Naive thymus-derived CD4-positive, alpha-beta T cell (primary cell): ENCODE measurements around the gene CFAP91. TPM values are rescaled to one million over a fixed set of nuclear protein-coding genes. Genes with fewer than 3 reads are reported as not detected.

ENCODE experiments used
- ATAC-seq: fragments of 150-1000 bp; cut with Tn5 transposase; 2 replicates; pipeline ENCODE4 v1.10.0; 2021; ENCODE audit warnings: mild to moderate bottlenecking, moderate library complexity
- CTCF ChIA-PET: fragments of 350-600 bp; sonication (Branson Sonifier 250); formaldehyde crosslinking; loops from one replicate; lab custom pipeline; 2021; ENCODE audit warnings: antibody characterized with exemption; lab: Charles Lee
- POLR2A ChIA-PET: fragments of 350-600 bp; sonication (Branson Sonifier 250); formaldehyde crosslinking; loops from one replicate; lab custom pipeline; 2021; ENCODE audit warnings: antibody characterized with exemption, inconsistent platforms; lab: Charles Lee
- DNase-seq, 9 donors: peaks; one replicate each; pipeline versions ENCODE4 v3.0.0 to v3.0.0-alpha.2; 2020 to 2022; ENCODE audit warnings: mixed read lengths in 1 of 9
- H3K27ac ChIP-seq: one replicate; pipeline ENCODE4 v1.7.0; 2013; ENCODE audit warnings: mild to moderate bottlenecking, low read depth, low read length, moderate library complexity
- H3K27me3 ChIP-seq, 2 donors: one replicate each; pipeline ENCODE4 v1.7.0; 2013; ENCODE audit warnings: low read length in 2 of 2, mild to moderate bottlenecking in 2 of 2, moderate library complexity in 2 of 2; ENCODE audit not compliant: control insufficient read depth in 2 of 2, insufficient read depth in 2 of 2
- H3K36me3 ChIP-seq, 3 experiments: 1 replicate in 2 of 3; 2 replicates in 1 of 3; pipeline ENCODE4 v1.7.0; 2013; ENCODE audit warnings: low read length in 3 of 3, mild to moderate bottlenecking in 3 of 3, moderate library complexity in 1 of 3; ENCODE audit not compliant: insufficient read depth in 3 of 3, control insufficient read depth in 2 of 3
- H3K4me1 ChIP-seq, 2 donors: one replicate each; pipeline ENCODE4 v1.7.0; 2013; ENCODE audit warnings: low read length in 2 of 2, mild to moderate bottlenecking in 2 of 2, moderate library complexity in 1 of 2; ENCODE audit not compliant: control insufficient read depth in 2 of 2, insufficient read depth in 2 of 2
- H3K4me3 ChIP-seq: 2 replicates; pipeline ENCODE4 v1.7.0; 2013; ENCODE audit warnings: mild to moderate bottlenecking, low read length
- H3K9me3 ChIP-seq, 3 experiments: 1 replicate in 2 of 3; 2 replicates in 1 of 3; pipeline ENCODE4 v1.7.0; 2013; ENCODE audit warnings: low read length in 3 of 3; ENCODE audit not compliant: control insufficient read depth in 2 of 3
- H3K27ac Mint-ChIP-seq, 9 donors: one replicate each; pipeline ENCODE4 v1.8.0; 2020 to 2022; ENCODE audit warnings: mixed read lengths in 9 of 9, mild to moderate bottlenecking in 8 of 9, moderate library complexity in 5 of 9, inconsistent platforms in 2 of 9
- H3K27me3 Mint-ChIP-seq, 5 donors: one replicate each; pipeline ENCODE4 v1.8.0; 2021 to 2022; ENCODE audit warnings: mixed read lengths in 5 of 5, mild to moderate bottlenecking in 1 of 5
- H3K36me3 Mint-ChIP-seq, 5 donors: one replicate each; pipeline ENCODE4 v1.8.0; 2020 to 2022; ENCODE audit warnings: mixed read lengths in 5 of 5, mild to moderate bottlenecking in 3 of 5, inconsistent platforms in 1 of 5
- H3K4me1 Mint-ChIP-seq, 7 donors: one replicate each; pipeline ENCODE4 v1.8.0; 2020 to 2022; ENCODE audit warnings: mixed read lengths in 7 of 7, mild to moderate bottlenecking in 3 of 7, inconsistent platforms in 1 of 7
- H3K4me3 Mint-ChIP-seq, 10 donors: one replicate each; pipeline ENCODE4 v1.8.0; 2020 to 2022; ENCODE audit warnings: mild to moderate bottlenecking in 10 of 10, mixed read lengths in 10 of 10, moderate library complexity in 6 of 10, inconsistent platforms in 2 of 10
- H3K9me3 Mint-ChIP-seq, 11 donors: one replicate each; pipeline ENCODE4 v1.8.0; 2020 to 2022; ENCODE audit warnings: mixed read lengths in 11 of 11, mild to moderate bottlenecking in 4 of 11, inconsistent platforms in 1 of 11, moderate library complexity in 1 of 11
- intact Hi-C, 2 donors: fragments of 100-400 bp; cut with micrococcal nuclease; formaldehyde crosslinking; loops; one replicate each; pipeline ENCODE4 v1.15.1; 2023
- polyA plus RNA-seq, 2 donors: library from polyadenylated mRNA; unstranded; fragments of 300-500 nt; fragmentation: Illumina TruSeq; gene quantifications; one replicate each; pipeline ENCODE4 v1.2.3, GENCODE V29; 2021
- total RNA-seq, 6 experiments: library from RNA in 5 of 6; stranded (reverse) in 5 of 6; gene quantifications; 1 replicate in 5 of 6; 2 replicates in 1 of 6; pipeline ENCODE4 v1.2.3 and lab custom pipeline; 2021 to 2026

Gene CFAP91
- total and polyA plus RNA-seq, 7 experiments from 2014 or later, result 0.13 to 0.32 (median 0.17) TPM; not detected in 4

- Mint-ChIP-seq H3K36me3 (peaks cover 0 to 9% (median 0%) of the 10 kb centered on the region in 5 donors), H3K9me3 (peaks cover 0 to 6% (median 0%) of the 10 kb centered on the region in 11 donors), H3K27me3 (peaks cover 0 to 26% (median 3%) of the 10 kb centered on the region in 5 donors), H3K4me3 (peak overlapping the region in 6 of 10 donors; percentile 8 to 59 (median 36)), H3K4me1 (peaks cover 16 to 38% (median 30%) of the 10 kb centered on the region in 7 donors), H3K27ac (peak overlapping the region in 4 of 9 donors; percentile 23 to 84 (median 38))
- DNase-seq (no peak), ATAC-seq (no peak)
- H3K4me1 ChIP-seq, result peaks cover 0 to 13% of the 10 kb centered on the region in 2 donors
- ChIA-PET POLR2A (interaction anchor here (0.5 to 0.9 kb wide), 2 partner anchors 21 to 206 kb away, joined by 3 read pairs; no protein-coding TSS in a partner anchor), CTCF (no interaction called here)
- no peak overlapping the region for H3K4me3 ChIP-seq
- no peaks in the 10 kb centered on the region for H3K9me3 ChIP-seq
- H3K27ac ChIP-seq, result no peak overlapping the region
- H3K36me3 ChIP-seq, result no peaks in the 10 kb centered on the region
- no peaks in the 10 kb centered on the region for H3K27me3 ChIP-seq
- intact Hi-C loops, result loop anchor here in 1 of 2 donors (1.0 to 10.0 kb wide), 2 partner anchors 24 to 644 kb away; partner anchors contain the start of genes COX17 and LRRC58
These were observed 1.7 kb upstream of the CFAP91 start for GRCh38 chr3:119700920-119701734.

- POLR2A ChIA-PET, result no interaction called here
- DNase-seq (no peak), ATAC-seq (no peak)
- CTCF ChIA-PET, result no interaction called here
- peaks cover 0 to 9% (median 0%) of the 10 kb centered on the region in 5 donors for H3K36me3 Mint-ChIP-seq
- H3K9me3 ChIP-seq, result no peaks in the 10 kb centered on the region
- H3K27me3 Mint-ChIP-seq, result peaks cover 0 to 35% (median 3%) of the 10 kb centered on the region in 5 donors
- H3K4me1 Mint-ChIP-seq, result peaks cover 16 to 36% (median 30%) of the 10 kb centered on the region in 7 donors
- H3K36me3 ChIP-seq, result no peaks in the 10 kb centered on the region
- intact Hi-C loops, result loop anchor here (1.0 to 10.0 kb wide), 5 partner anchors 27 to 641 kb away; partner anchors contain the start of genes B4GALT4 (in 1 of the 2), COX17 (in 1 of the 2), GSK3B (in 1 of the 2) and LRRC58 (in 1 of the 2)
- H3K4me1 ChIP-seq, result peaks cover 0 to 13% of the 10 kb centered on the region in 2 donors
- no peak overlapping the region for H3K27ac ChIP-seq
- peaks cover 0 to 6% (median 0%) of the 10 kb centered on the region in 11 donors for H3K9me3 Mint-ChIP-seq
- H3K27ac Mint-ChIP-seq, result peak overlapping the region in 4 of 9 donors; percentile 15 to 45 (median 38)
- H3K27me3 ChIP-seq, result no peaks in the 10 kb centered on the region
- H3K4me3 Mint-ChIP-seq, result peak overlapping the region; percentile 67 to 87 (median 82)
- H3K4me3 ChIP-seq, result no peak overlapping the region
These were observed 1.2 kb downstream of the CFAP91 start for GRCh38 chr3:119703820-119704531.

DNA sequence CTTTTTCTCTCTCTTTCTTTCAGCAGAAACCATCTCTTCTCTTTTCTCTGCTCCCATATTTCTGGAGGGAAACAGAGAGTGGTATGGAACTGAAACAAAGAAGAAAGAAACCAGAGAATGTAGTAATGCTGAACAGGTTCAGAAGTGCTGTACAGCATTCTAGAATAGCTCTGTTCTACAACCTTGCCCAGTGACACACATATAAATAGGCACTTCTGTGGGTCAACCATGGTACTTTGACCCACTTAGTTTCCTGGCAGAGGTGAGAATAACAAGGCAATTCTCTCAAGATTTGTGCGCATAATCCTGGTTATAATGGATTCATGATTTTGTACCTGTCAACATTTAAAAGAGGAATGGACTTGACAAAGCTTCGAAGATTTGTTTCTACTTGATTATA, 12.3 kb downstream of the CFAP91 start:
- ATAC-seq, result no peak
- Histone ChIP-seq H3K27ac (no peak overlapping the region), H3K4me3 (no peak overlapping the region), H3K4me1 (no peaks in the 10 kb centered on the region), H3K36me3 (no peaks in the 10 kb centered on the region), H3K27me3 (no peaks in the 10 kb centered on the region), H3K9me3 (no peaks in the 10 kb centered on the region)
- DNase-seq, result no peak
- CTCF ChIA-PET, result no interaction called here
- H3K27me3 Mint-ChIP-seq, result peaks cover 0 to 9% (median 0%) of the 10 kb centered on the region in 5 donors
- no peaks in the 10 kb centered on the region for H3K36me3 Mint-ChIP-seq
- intact Hi-C loops, result no loop called here
- POLR2A ChIA-PET, result interaction anchor here (1.2 kb wide), 1 partner anchor 8 kb away, joined by 4 read pairs; no protein-coding TSS in a partner anchor
- H3K4me3 Mint-ChIP-seq, result no peak overlapping the region
- no peaks in the 10 kb centered on the region for H3K4me1 Mint-ChIP-seq
- no peaks in the 10 kb centered on the region for H3K9me3 Mint-ChIP-seq
- H3K27ac Mint-ChIP-seq, result no peak overlapping the region

GRCh38 chr3:119716998-119717397, 14.2 kb downstream of the CFAP91 start:
- no peak overlapping the region for H3K4me3 Mint-ChIP-seq
- Histone ChIP-seq H3K27me3 (no peaks in the 10 kb centered on the region), H3K27ac (no peak overlapping the region), H3K9me3 (no peaks in the 10 kb centered on the region), H3K4me3 (no peak overlapping the region), H3K4me1 (no peaks in the 10 kb centered on the region), H3K36me3 (no peaks in the 10 kb centered on the region)
- no peaks in the 10 kb centered on the region for H3K4me1 Mint-ChIP-seq
- DNase-seq, result no peak
- POLR2A ChIA-PET, result no interaction called here
- CTCF ChIA-PET, result no interaction called here
- ATAC-seq, result no peak
- no peak overlapping the region for H3K27ac Mint-ChIP-seq
- no peaks in the 10 kb centered on the region for H3K9me3 Mint-ChIP-seq
- peaks cover 0 to 15% (median 0%) of the 10 kb centered on the region in 5 donors for H3K27me3 Mint-ChIP-seq
- no peaks in the 10 kb centered on the region for H3K36me3 Mint-ChIP-seq
- intact Hi-C loops, result no loop called here

GRCh38 chr3:119717520-119717919, 14.7 kb downstream of the CFAP91 start:
- H3K27ac ChIP-seq, result no peak overlapping the region
- H3K36me3 Mint-ChIP-seq, result no peaks in the 10 kb centered on the region
- H3K4me1 ChIP-seq, result no peaks in the 10 kb centered on the region
- H3K4me3 ChIP-seq, result no peak overlapping the region
- ATAC-seq (no peak), DNase-seq (no peak)
- H3K9me3 Mint-ChIP-seq, result no peaks in the 10 kb centered on the region
- H3K27me3 ChIP-seq, result no peaks in the 10 kb centered on the region
- H3K27me3 Mint-ChIP-seq, result peaks cover 0 to 16% (median 0%) of the 10 kb centered on the region in 5 donors
- POLR2A ChIA-PET, result no interaction called here
- CTCF ChIA-PET, result interaction anchor here (0.7 kb wide), 1 partner anchor 20 kb away, joined by 6 read pairs; no protein-coding TSS in a partner anchor
- intact Hi-C loops, result no loop called here
- H3K4me1 Mint-ChIP-seq, result no peaks in the 10 kb centered on the region
- H3K4me3 Mint-ChIP-seq, result no peak overlapping the region
- no peaks in the 10 kb centered on the region for H3K36me3 ChIP-seq
- no peaks in the 10 kb centered on the region for H3K9me3 ChIP-seq
- H3K27ac Mint-ChIP-seq, result no peak overlapping the region

GRCh38 chr3:119723022-119723421, 20.2 kb downstream of the CFAP91 start:
- POLR2A ChIA-PET, result no interaction called here
- Mint-ChIP-seq H3K4me3 (no peak overlapping the region), H3K9me3 (no peaks in the 10 kb centered on the region), H3K36me3 (no peaks in the 10 kb centered on the region), H3K4me1 (no peaks in the 10 kb centered on the region), H3K27ac (no peak overlapping the region), H3K27me3 (peaks cover 0 to 23% (median 0%) of the 10 kb centered on the region in 5 donors)
- intact Hi-C loops, result no loop called here
- CTCF ChIA-PET, result no interaction called here
- Histone ChIP-seq H3K27ac (no peak overlapping the region), H3K9me3 (no peaks in the 10 kb centered on the region), H3K4me3 (no peak overlapping the region), H3K4me1 (no peaks in the 10 kb centered on the region), H3K27me3 (peaks cover 0 to 3% of the 10 kb centered on the region in 2 donors), H3K36me3 (no peaks in the 10 kb centered on the region)
- ATAC-seq (no peak), DNase-seq (no peak)
